SH-SY5Y (cell line): ENCODE measurements around the gene CARD19.

ENCODE experiments used
- GATA2 ChIP-seq: IDR thresholded peaks from 2 replicates; pipeline ENCODE4 v1.6.1; 2011; ENCODE audit warnings: mild to moderate bottlenecking, low read depth, low read length
- GATA3 ChIP-seq: IDR thresholded peaks from 2 replicates; pipeline ENCODE4 v1.6.1; 2011; ENCODE audit warnings: low read depth, mild to moderate bottlenecking, low read length, moderate library complexity

CARD19 gene

DNA sequence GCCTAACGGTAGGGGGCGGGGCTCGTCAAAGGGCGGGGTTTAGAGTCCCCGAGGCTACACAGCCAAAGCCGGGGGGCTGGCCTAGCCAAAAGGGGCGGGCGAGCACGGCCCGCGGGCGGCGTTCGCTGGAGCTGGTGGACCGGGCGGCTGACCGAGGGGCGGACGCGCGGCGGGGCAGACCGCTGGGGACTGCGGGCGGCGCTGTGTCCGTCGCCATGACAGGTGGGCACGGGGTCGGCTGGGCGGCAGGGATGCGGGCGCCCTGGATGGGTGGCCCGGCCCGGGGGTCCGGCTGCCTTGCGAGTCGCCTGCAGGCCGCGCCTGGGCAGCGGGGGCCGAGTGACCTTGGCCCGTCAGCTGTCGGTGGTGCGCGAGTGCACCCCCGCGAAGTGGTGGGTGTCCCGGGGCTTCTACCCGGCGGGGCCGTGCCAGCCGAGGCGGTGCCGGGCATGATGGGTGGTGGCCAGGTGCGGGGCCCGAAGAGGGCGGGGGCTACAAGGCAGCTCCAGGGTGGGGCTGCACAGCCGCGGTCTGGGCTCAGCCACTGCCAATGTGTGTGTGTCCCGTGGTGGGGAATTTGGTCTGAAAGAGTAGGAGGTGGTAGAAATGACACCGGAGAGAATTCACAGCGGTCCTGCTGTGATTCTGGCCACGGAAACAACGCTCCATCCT, at the start of gene CARD19:
Gene CARD19 (plus strand): TSS at position 87 of the 672 bp plus-strand sequence. CDS start 129 bp downstream, at position 216.
- TF ChIP-seq GATA2, result no peak
- TF ChIP-seq GATA3, result no peak

GRCh38 chr9:93048566-93049448, 47.2 kb upstream of the CARD19 start:
- TF ChIP-seq GATA3 (no peak), GATA2 (no peak)

- no peak for TF ChIP-seq GATA2
- no peak for TF ChIP-seq GATA3
Measured at GRCh38 chr9:93049491-93049890, 46.5 kb upstream of the CARD19 start.

- TF ChIP-seq GATA3 (no peak), GATA2 (no peak)
Measured at GRCh38 chr9:93050231-93050630, 45.8 kb upstream of the CARD19 start.

DNA sequence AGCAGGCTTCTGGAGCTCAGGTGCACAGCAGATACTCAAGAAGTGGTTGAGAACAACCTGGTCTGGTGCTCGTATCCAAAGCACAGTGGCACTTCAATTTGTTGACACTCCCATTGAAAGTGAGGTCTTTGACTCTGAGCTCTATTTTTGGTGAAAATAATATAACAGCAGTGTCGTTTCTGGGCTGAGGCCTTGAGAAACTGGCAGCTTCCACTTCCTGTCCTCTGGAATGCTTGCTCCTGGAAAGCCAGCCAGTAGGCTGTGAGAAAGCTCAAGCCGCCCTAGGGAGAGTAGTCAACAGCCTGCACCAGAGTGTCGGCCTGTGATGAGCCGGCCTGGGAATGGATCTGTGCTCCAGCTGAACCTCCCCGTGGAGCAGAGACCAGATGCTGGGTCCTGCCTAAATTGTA, 44.3 kb upstream of the CARD19 start:
- TF ChIP-seq GATA3, result no peak

- TF ChIP-seq GATA3, result no peak
- TF ChIP-seq GATA2, result no peak
Measured at GRCh38 chr9:93052791-93053540, 43.1 kb upstream of the CARD19 start.

- no peak for TF ChIP-seq GATA2
- TF ChIP-seq GATA3, result no peak
Measured at GRCh38 chr9:93053781-93054331, 42.2 kb upstream of the CARD19 start.

DNA sequence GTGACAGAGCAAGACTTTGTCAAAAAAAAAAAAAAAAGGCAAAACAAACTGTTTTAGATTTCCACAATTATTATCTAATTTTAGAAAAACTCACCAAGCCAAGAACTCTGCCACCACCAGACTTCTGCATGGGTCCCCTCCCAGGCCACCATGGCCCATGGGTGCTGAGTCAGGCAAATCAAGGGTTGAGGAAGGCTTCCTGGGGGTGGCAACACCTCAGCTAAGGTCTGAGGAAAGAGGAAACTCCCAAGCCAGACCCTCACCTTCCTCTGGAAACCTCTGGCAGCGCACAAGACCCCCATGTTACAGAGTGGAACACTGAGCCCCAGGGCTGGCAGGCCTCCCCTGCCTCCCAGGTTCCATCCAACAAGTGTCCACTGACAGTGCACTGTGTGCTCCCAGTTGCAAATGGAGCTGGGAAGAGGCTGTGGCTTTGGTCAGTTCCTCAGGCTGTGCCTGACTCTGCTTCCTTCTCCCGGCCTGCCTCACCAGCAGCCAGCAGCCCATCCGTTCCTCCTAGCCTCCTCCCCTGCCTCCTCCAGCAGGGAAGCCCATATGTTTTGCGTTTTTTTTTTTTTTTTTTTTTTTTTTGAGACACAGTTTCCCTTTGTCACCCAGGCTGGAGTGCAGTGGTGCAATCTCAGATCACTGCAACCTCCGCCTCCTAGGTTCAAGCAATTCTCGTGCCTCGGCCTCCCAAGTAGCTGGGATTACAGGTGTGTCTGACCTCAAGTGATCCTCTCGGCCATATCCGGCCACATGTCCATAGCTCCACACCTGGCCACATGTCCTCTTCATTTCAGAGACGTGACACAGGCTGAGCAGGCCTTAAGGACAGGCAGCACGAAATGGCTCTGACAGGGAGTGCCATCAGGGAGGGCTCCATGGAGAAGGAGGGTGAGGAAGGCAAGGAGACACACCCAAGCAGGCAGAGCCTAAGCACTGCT, 41.0 kb upstream of the CARD19 start:
- TF ChIP-seq GATA2 (no peak), GATA3 (no peak)

DNA sequence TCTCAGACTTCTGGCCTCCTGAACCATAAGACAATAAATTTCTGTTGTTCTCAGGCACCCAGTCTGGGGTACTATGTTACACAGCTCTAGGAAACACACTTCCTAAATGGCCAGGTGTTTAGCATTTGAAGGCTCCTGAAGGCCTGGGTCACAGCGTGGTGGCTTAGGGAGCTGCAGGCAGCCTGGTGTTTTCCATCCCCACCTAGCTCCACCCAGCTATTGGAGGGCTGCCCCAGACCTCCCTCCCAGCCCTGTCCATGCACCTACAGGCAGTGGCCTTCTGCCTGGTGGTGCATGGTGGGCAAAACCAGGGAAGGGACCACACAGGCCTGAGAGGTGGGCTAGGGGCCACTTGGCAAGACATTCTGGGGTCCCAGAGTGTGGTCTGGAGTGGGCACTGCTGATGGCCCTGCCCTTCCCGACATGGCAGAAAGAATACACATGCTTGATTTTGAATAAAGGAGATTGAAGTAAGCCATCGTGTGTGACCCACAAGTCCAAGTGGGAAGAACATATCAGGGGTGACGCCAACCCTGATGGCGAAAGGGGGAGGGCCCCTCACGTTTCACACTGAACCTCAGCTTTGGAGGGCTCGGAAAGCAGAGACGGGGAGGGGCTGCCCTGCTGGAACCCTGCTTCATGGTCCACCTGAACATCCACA, 38.8 kb upstream of the CARD19 start:
- TF ChIP-seq GATA3 (no peak), GATA2 (no peak)

GRCh38 chr9:93057703-93058354, 38.2 kb upstream of the CARD19 start:
- TF ChIP-seq GATA3 (no peak), GATA2 (no peak)

DNA sequence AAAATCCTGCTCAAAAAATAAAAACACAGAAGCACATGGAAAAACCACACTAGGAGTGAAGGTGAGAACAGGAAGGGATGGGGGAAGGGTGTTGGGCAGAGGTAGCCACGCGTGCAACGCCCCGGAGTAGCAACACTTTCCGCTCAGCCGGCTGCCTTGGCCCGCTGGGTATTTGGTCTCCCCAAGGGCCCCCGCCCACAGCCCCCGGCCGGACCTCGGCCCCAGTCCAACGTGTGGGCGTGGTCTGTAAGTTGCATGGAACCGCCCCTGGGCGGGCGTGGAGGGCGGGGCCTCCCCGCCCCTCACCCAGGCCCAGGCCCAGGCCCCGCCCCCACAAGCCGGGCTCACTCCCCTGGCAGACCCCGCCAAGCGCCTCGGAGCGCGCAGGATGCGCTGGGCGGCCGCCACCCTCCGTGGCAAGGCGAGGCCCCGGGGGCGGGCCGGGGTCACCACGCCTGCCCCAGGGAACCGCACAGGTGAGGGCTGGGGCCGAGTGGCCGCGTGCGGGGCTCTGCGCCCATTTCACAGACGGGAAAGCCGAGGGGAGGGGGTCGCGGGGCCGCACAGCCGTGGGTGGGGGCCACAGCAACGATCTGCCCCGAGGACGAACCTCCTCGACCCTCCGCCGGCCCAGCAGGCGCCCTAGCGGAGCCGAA, 37.5 kb upstream of the CARD19 start, which contains the start of gene SUSD3:
Gene SUSD3 (plus strand): TSS at position 347 of the 656 bp plus-strand sequence. CDS start 42 bp downstream, at position 389.
- TF ChIP-seq GATA2 (no peak), GATA3 (no peak)
